PC-9 (cell line): Measurements from ENCODE around the gene ARFRP1. TPM values are rescaled to one million over a fixed set of nuclear protein-coding genes. Genes with fewer than 3 reads are reported as not detected.

Experiments
- BruUV-seq: library from RNA; stranded (reverse); fragments of 400-500 nt; replicated peaks from 2 replicates; lab custom pipeline; 2021; lab: Mats Ljungman, UMichigan
- CTCF ChIA-PET: fragments of 300-600 bp; sonication (Branson Sonifier 250); formaldehyde crosslinking; loops from one replicate; lab custom pipeline; 2022; ENCODE audit warnings: antibody characterized with exemption; lab: Charles Lee
- POLR2A ChIA-PET: fragments of 300-600 bp; sonication (Branson Sonifier 250); formaldehyde crosslinking; loops from one replicate; lab custom pipeline; 2022; ENCODE audit warnings: antibody characterized with exemption; ENCODE audit not compliant: unreplicated experiment; lab: Charles Lee
- DNase-seq, 2 experiments: peaks; one replicate each; pipeline versions ENCODE4 v3.0.0 to v3.0.0-alpha.2; 2015 to 2022; ENCODE audit warnings: mixed read lengths in 1 of 2
- H2AFZ ChIP-seq: fragments of 200-600 bp; sonication (generic); 2 replicates; pipeline ENCODE4 v1.8.1; 2017; ENCODE audit warnings: antibody characterized with exemption
- H3F3A ChIP-seq: fragments of 200-600 bp; sonication (generic); 2 replicates; pipeline ENCODE4 v1.8.1; 2017; ENCODE audit warnings: antibody characterized with exemption, mild to moderate bottlenecking, low read depth; ENCODE audit not compliant: insufficient read depth
- H3K27ac ChIP-seq: fragments of 200-600 bp; sonication (generic); 2 replicates; pipeline ENCODE4 v1.6.1; 2016; ENCODE audit warnings: mixed run types
- H3K27me3 ChIP-seq: fragments of 200-600 bp; sonication (generic); 2 replicates; pipeline ENCODE4 v1.6.1; 2016; ENCODE audit warnings: low read depth, mixed run types; ENCODE audit not compliant: insufficient read depth
- H3K36me3 ChIP-seq: fragments of 200-600 bp; sonication (generic); 2 replicates; pipeline ENCODE4 v1.6.1; 2016; ENCODE audit warnings: low read depth, mixed run types
- H3K4me1 ChIP-seq: fragments of 200-600 bp; sonication (generic); replicated peaks from 2 replicates; pipeline ENCODE4 v1.6.1; 2016; ENCODE audit warnings: mixed run types; ENCODE audit not compliant: insufficient read depth
- H3K4me2 ChIP-seq: fragments of 200-600 bp; sonication (generic); 2 replicates; pipeline ENCODE4 v1.6.1; 2017; ENCODE audit warnings: mixed run types
- H3K4me3 ChIP-seq: fragments of 200-600 bp; sonication (generic); 2 replicates; pipeline ENCODE4 v1.6.1; 2016; ENCODE audit warnings: mixed run types
- H3K79me2 ChIP-seq: fragments of 200-600 bp; sonication (generic); 2 replicates; pipeline ENCODE4 v1.6.1; 2017; ENCODE audit warnings: low read depth, mixed run types
- H3K9me2 ChIP-seq: fragments of 200-600 bp; sonication (generic); 2 replicates; pipeline ENCODE4 v1.8.1; 2017; ENCODE audit warnings: mild to moderate bottlenecking; ENCODE audit not compliant: insufficient read depth
- H3K9me3 ChIP-seq: fragments of 200-600 bp; sonication (generic); 2 replicates; pipeline ENCODE4 v1.8.1; 2016; ENCODE audit warnings: low read depth; ENCODE audit not compliant: insufficient read depth
- H4K20me1 ChIP-seq: fragments of 200-600 bp; sonication (generic); 2 replicates; pipeline ENCODE4 v1.8.1; 2017; ENCODE audit not compliant: insufficient read depth
- CTCF ChIP-seq: fragments of 200-600 bp; sonication (generic); conservative IDR thresholded peaks from 2 replicates; pipeline ENCODE4 v1.6.1; 2017; ENCODE audit warnings: mixed run types, antibody characterized with exemption, mild to moderate bottlenecking, moderate library complexity
- EZH2 ChIP-seq: fragments of 200-600 bp; sonication (generic); IDR thresholded peaks from 2 replicates; pipeline ENCODE4 v1.8.0; 2017; ENCODE audit warnings: antibody characterized with exemption, low read depth
- intact Hi-C: fragments of 100-400 bp; cut with micrococcal nuclease; formaldehyde crosslinking; loops from one replicate; pipeline ENCODE4 v1.10.0; 2022; ENCODE audit not compliant: unreplicated experiment
- total RNA-seq: library from RNA; stranded (reverse); gene quantifications from 2 replicates; pipeline ENCODE4 v1.2.3, GENCODE V29; 2021

Gene ARFRP1
- total RNA-seq, 1 experiment from 2014 or later: 59.1 TPM

- no peak overlapping the region for H2AFZ ChIP-seq
- H3K9me3 ChIP-seq: no peaks in the 10 kb centered on the region
- ChIA-PET POLR2A (no interaction called here), CTCF (interaction anchor here (0.7 kb wide), 2 partner anchors 15 to 38 kb away, joined by 3 read pairs; partner anchors contain the start of genes ARFRP1 and ZGPAT)
- no peak for DNase-seq
- H3K9me2 ChIP-seq: no peaks in the 10 kb centered on the region
- H4K20me1 ChIP-seq: peaks cover 2% of the 10 kb centered on the region; the same call in 1 of the 2 replicates
- intact Hi-C loops: no loop called here
- no TSS peak for BruUV-seq
- peaks cover 9% of the 10 kb centered on the region for H3K4me1 ChIP-seq
- no peak overlapping the region for H3K4me3 ChIP-seq
- no peaks in the 10 kb centered on the region for H3K36me3 ChIP-seq
- H3F3A ChIP-seq: peaks cover 34% of the 10 kb centered on the region
- no peaks in the 10 kb centered on the region for H3K27me3 ChIP-seq
- peaks cover 10% of the 10 kb centered on the region; the same call in 1 of the 2 replicates for H3K79me2 ChIP-seq
- H3K4me2 ChIP-seq: no peak overlapping the region
- TF ChIP-seq CTCF: no peak
- no peak overlapping the region for H3K27ac ChIP-seq
These were observed 37.6 kb upstream of the ARFRP1 start for GRCh38 chr20:63745424-63745805.

GRCh38 chr20:63744574-63745423, 37.0 kb upstream of the ARFRP1 start:
- BruUV-seq: no TSS peak
- POLR2A ChIA-PET: no interaction called here
- no peak overlapping the region for H2AFZ ChIP-seq

GRCh38 chr20:63744158-63744557, 36.4 kb upstream of the ARFRP1 start:
- no peaks in the 10 kb centered on the region for H3K27me3 ChIP-seq
- BruUV-seq: no TSS peak
- no peak for DNase-seq
- H3K4me3 ChIP-seq: no peak overlapping the region
- no peaks in the 10 kb centered on the region for H3K9me3 ChIP-seq
- no peaks in the 10 kb centered on the region for H3K9me2 ChIP-seq
- H3K27ac ChIP-seq: no peak overlapping the region
- no peaks in the 10 kb centered on the region for H3K36me3 ChIP-seq
- ChIA-PET POLR2A (interaction anchor here (1.0 kb wide), 1 partner anchor 57 kb away, joined by 4 read pairs; no protein-coding TSS in a partner anchor), CTCF (no interaction called here)
- H3F3A ChIP-seq: peaks cover 35% of the 10 kb centered on the region
- peaks cover 10% of the 10 kb centered on the region; the same call in 1 of the 2 replicates for H3K79me2 ChIP-seq
- no peak for TF ChIP-seq CTCF
- no peak for TF ChIP-seq EZH2
- no peak overlapping the region for H3K4me2 ChIP-seq
- peaks cover 9% of the 10 kb centered on the region for H3K4me1 ChIP-seq
- H2AFZ ChIP-seq: no peak overlapping the region
- no peaks in the 10 kb centered on the region; the same call in 1 of the 2 replicates for H4K20me1 ChIP-seq
- intact Hi-C loops: no loop called here

More at GRCh38 chr20:63744574-63745423, 37.0 kb upstream of the ARFRP1 start:
- CTCF ChIA-PET: interaction anchor here (0.7 kb wide), 1 partner anchor 15 kb away, joined by 3 read pairs; no protein-coding TSS in a partner anchor
- peaks cover 33% of the 10 kb centered on the region for H3F3A ChIP-seq
- no peaks in the 10 kb centered on the region for H3K9me2 ChIP-seq
- H3K27ac ChIP-seq: no peak overlapping the region
- no peaks in the 10 kb centered on the region; the same call in 1 of the 2 replicates for H4K20me1 ChIP-seq
- TF ChIP-seq EZH2 (no peak), CTCF (no peak)
- no peak for DNase-seq
- intact Hi-C loops: no loop called here
- H3K4me1 ChIP-seq: peaks cover 9% of the 10 kb centered on the region
- no peak overlapping the region for H3K4me2 ChIP-seq
- H3K9me3 ChIP-seq: no peaks in the 10 kb centered on the region
- no peak overlapping the region for H3K4me3 ChIP-seq
- H3K36me3 ChIP-seq: no peaks in the 10 kb centered on the region
- H3K79me2 ChIP-seq: peaks cover 10% of the 10 kb centered on the region; the same call in 1 of the 2 replicates
- no peaks in the 10 kb centered on the region for H3K27me3 ChIP-seq
